Trophoblast cell (in vitro differentiated cells and primary cell): Measurements from ENCODE around the gene DIMT1.

Source experiments
- DNase-seq, 2 donors: peaks; one replicate each; pipeline ENCODE4 v3.0.0-alpha.2; 2016
- H2AFZ ChIP-seq: 2 replicates; pipeline ENCODE4 v1.6.1; 2013; ENCODE audit warnings: low read length, moderate library complexity, mild to moderate bottlenecking; ENCODE audit not compliant: insufficient read depth, poor library complexity
- H2AK5ac ChIP-seq: 2 replicates; pipeline ENCODE4 v1.6.1; 2013; ENCODE audit warnings: mild to moderate bottlenecking, low read length
- H2BK120ac ChIP-seq: 2 replicates; pipeline ENCODE4 v1.6.1; 2013; ENCODE audit warnings: low read length, mild to moderate bottlenecking, moderate library complexity; ENCODE audit not compliant: insufficient read depth, poor library complexity
- H2BK12ac ChIP-seq: 2 replicates; pipeline ENCODE4 v1.6.1; 2013; ENCODE audit warnings: mild to moderate bottlenecking, low read length, moderate library complexity
- H2BK5ac ChIP-seq: 2 replicates; pipeline ENCODE4 v1.6.1; 2013; ENCODE audit warnings: low read length, low read depth, moderate library complexity, mild to moderate bottlenecking; ENCODE audit not compliant: poor library complexity
- H3K14ac ChIP-seq: 2 replicates; pipeline ENCODE4 v1.6.1; 2013; ENCODE audit warnings: mild to moderate bottlenecking, low read length
- H3K18ac ChIP-seq: 2 replicates; pipeline ENCODE4 v1.6.1; 2013; ENCODE audit warnings: mild to moderate bottlenecking, low read length
- H3K23ac ChIP-seq: 2 replicates; pipeline ENCODE4 v1.6.1; 2013; ENCODE audit warnings: low read length
- H3K27ac ChIP-seq: 2 replicates; pipeline ENCODE4 v1.5.1; 2013; ENCODE audit warnings: low read depth, mild to moderate bottlenecking, inconsistent platforms, low read length, moderate library complexity
- H3K27me3 ChIP-seq: 2 replicates; pipeline ENCODE4 v1.6.1; 2013; ENCODE audit warnings: inconsistent platforms, mild to moderate bottlenecking, low read length, moderate library complexity; ENCODE audit not compliant: insufficient read depth
- H3K36me3 ChIP-seq, 2 experiments: 1 replicate in 1 of 2; 2 replicates in 1 of 2; pipeline ENCODE4 v1.6.1; 2013; ENCODE audit warnings: low read length in 2 of 2, mild to moderate bottlenecking in 2 of 2, moderate library complexity in 1 of 2; ENCODE audit not compliant: insufficient read depth in 2 of 2, control insufficient read depth in 1 of 2
- H3K4ac ChIP-seq: 2 replicates; pipeline ENCODE4 v1.6.1; 2013; ENCODE audit warnings: low read depth, mild to moderate bottlenecking, low read length, moderate library complexity
- H3K4me1 ChIP-seq, 2 experiments: 1 replicate in 1 of 2; 2 replicates in 1 of 2; pipeline ENCODE4 v1.6.1; 2013; ENCODE audit warnings: low read length in 2 of 2, mild to moderate bottlenecking in 2 of 2, moderate library complexity in 1 of 2; ENCODE audit not compliant: insufficient read depth in 2 of 2, control insufficient read depth in 1 of 2
- H3K4me2 ChIP-seq: 2 replicates; pipeline ENCODE4 v1.6.1; 2013; ENCODE audit warnings: inconsistent platforms, mild to moderate bottlenecking, low read length, moderate library complexity
- H3K4me3 ChIP-seq: 2 replicates; pipeline ENCODE4 v1.5.1; 2013; ENCODE audit warnings: mild to moderate bottlenecking, low read depth, low read length, inconsistent platforms
- H3K79me1 ChIP-seq: one replicate; pipeline ENCODE4 v1.6.1; 2013; ENCODE audit warnings: low read length
- H3K79me2 ChIP-seq: 2 replicates; pipeline ENCODE4 v1.6.1; 2013; ENCODE audit warnings: low read length, mild to moderate bottlenecking; ENCODE audit not compliant: control insufficient read depth, insufficient read depth, poor library complexity
- H3K9ac ChIP-seq: 2 replicates; pipeline ENCODE4 v1.6.1; 2013; ENCODE audit warnings: mild to moderate bottlenecking, low read length
- H3K9me3 ChIP-seq: 2 replicates; pipeline ENCODE4 v1.6.1; 2013; ENCODE audit warnings: low read depth, mild to moderate bottlenecking, control low read depth, inconsistent platforms, low read length; ENCODE audit not compliant: insufficient read depth
- H4K12ac ChIP-seq: 2 replicates; pipeline ENCODE4 v1.6.1; 2013; ENCODE audit warnings: low read depth, mild to moderate bottlenecking, low read length, moderate library complexity
- H4K8ac ChIP-seq: 2 replicates; pipeline ENCODE4 v1.6.1; 2013; ENCODE audit warnings: low read depth, mild to moderate bottlenecking, low read length, moderate library complexity
- H4K91ac ChIP-seq: one replicate; pipeline ENCODE4 v1.6.1; 2013; ENCODE audit warnings: low read depth, mild to moderate bottlenecking, low read length, moderate library complexity
- WGBS: extraction: QIAGEN DNeasy Blood & Tissue Kit; methylation state at CpG from one replicate; pipeline ENCODE4 v1.1.7; 2013; ENCODE audit warnings: missing lambda C conversion rate; ENCODE audit not compliant: insufficient read length, insufficient coverage; ENCODE audit errors: extremely low coverage; 5-methylcytosine and 5-hydroxymethylcytosine counted together

The DIMT1 gene

GRCh38 chr5:62347928-62348327, 55.8 kb downstream of the DIMT1 start:
- H3K9me3 ChIP-seq: no peaks in the 10 kb centered on the region
- H3K4me1 ChIP-seq: no peaks in the 10 kb centered on the region
- no peak overlapping the region for H4K8ac ChIP-seq
- no peak overlapping the region for H2AFZ ChIP-seq
- H3K9ac ChIP-seq: no peak overlapping the region
- no peak overlapping the region for H3K4me2 ChIP-seq
- H2BK120ac ChIP-seq: no peak overlapping the region
- no peak overlapping the region for H2BK5ac ChIP-seq
- no peaks in the 10 kb centered on the region for H3K79me1 ChIP-seq
- no peak overlapping the region for H2BK12ac ChIP-seq
- no peak overlapping the region for H3K4ac ChIP-seq
- no peaks in the 10 kb centered on the region for H3K27me3 ChIP-seq
- no peak overlapping the region for H3K27ac ChIP-seq
- no peak overlapping the region for H3K18ac ChIP-seq
- no peak overlapping the region for H2AK5ac ChIP-seq
- no peak overlapping the region for H3K14ac ChIP-seq
- no peak overlapping the region for H3K23ac ChIP-seq
- no peak overlapping the region for H4K12ac ChIP-seq
- no CpG with 5 or more reads among the region's 1 CpG for WGBS
- H3K4me3 ChIP-seq: no peak overlapping the region
- no peak for DNase-seq
- no peak overlapping the region for H4K91ac ChIP-seq
- H3K36me3 ChIP-seq: peaks cover 11 to 12% of the 10 kb centered on the region in 2 experiments
- no peaks in the 10 kb centered on the region for H3K79me2 ChIP-seq

DNA sequence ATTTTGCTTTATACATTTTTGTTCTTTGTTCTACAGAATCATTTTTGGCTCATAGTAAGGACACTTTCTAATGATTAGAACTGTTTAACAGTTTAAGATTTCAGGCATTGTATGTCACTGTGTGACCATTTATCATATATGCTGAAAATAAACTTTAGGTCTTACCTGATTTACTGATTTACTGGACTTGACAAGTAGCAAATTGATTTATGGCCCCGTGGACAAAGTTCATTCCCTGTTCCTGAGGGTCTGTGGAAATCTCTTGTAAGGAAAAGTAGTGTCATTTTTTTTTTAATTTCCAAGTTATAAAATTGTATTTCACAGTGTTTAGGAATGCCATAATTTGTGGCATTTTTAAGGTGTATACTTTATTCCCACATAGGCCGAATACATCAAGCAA, 57.0 kb downstream of the DIMT1 start:
- H2AFZ ChIP-seq: no peak overlapping the region
- no peak overlapping the region for H3K23ac ChIP-seq
- H3K27ac ChIP-seq: no peak overlapping the region
- H3K79me1 ChIP-seq: no peaks in the 10 kb centered on the region
- H3K18ac ChIP-seq: no peak overlapping the region
- H3K4me2 ChIP-seq: no peak overlapping the region
- H3K4me1 ChIP-seq: no peaks in the 10 kb centered on the region
- H3K27me3 ChIP-seq: no peaks in the 10 kb centered on the region
- H2BK5ac ChIP-seq: no peak overlapping the region
- H3K14ac ChIP-seq: no peak overlapping the region
- no peak overlapping the region for H2BK120ac ChIP-seq
- no peaks in the 10 kb centered on the region for H3K79me2 ChIP-seq
- WGBS: no CpG with 5 or more reads among the region's 2 CpGs
- H4K12ac ChIP-seq: no peak overlapping the region
- no peak overlapping the region for H3K9ac ChIP-seq
- no peaks in the 10 kb centered on the region for H3K9me3 ChIP-seq
- no peak for DNase-seq
- no peak overlapping the region for H3K4ac ChIP-seq
- H3K4me3 ChIP-seq: no peak overlapping the region
- H3K36me3 ChIP-seq: peaks cover 8 to 9% of the 10 kb centered on the region in 2 experiments
- H4K8ac ChIP-seq: no peak overlapping the region
- H2AK5ac ChIP-seq: no peak overlapping the region
- H4K91ac ChIP-seq: no peak overlapping the region
- no peak overlapping the region for H2BK12ac ChIP-seq

- Histone ChIP-seq H2BK12ac (no peak overlapping the region), H4K8ac (no peak overlapping the region), H2AK5ac (no peak overlapping the region), H3K79me2 (no peaks in the 10 kb centered on the region), H3K14ac (no peak overlapping the region), H3K9me3 (no peaks in the 10 kb centered on the region), H2AFZ (no peak overlapping the region), H3K4me3 (no peak overlapping the region), H3K4me1 (no peaks in the 10 kb centered on the region), H3K4me2 (no peak overlapping the region), H2BK120ac (no peak overlapping the region), H3K4ac (peak overlapping the region; percentile 33), H4K91ac (no peak overlapping the region), H3K23ac (no peak overlapping the region), H3K27ac (no peak overlapping the region), H4K12ac (no peak overlapping the region), H3K18ac (no peak overlapping the region), H2BK5ac (no peak overlapping the region), H3K36me3 (peaks cover 0 to 2% of the 10 kb centered on the region in 2 experiments), H3K27me3 (no peaks in the 10 kb centered on the region), H3K9ac (no peak overlapping the region), H3K79me1 (no peaks in the 10 kb centered on the region)
- no peak for DNase-seq
- whole genome bisulfite sequencing: no CpG with 5 or more reads among the region's 1 CpG
Measured at GRCh38 chr5:62343428-62343827, 60.3 kb downstream of the DIMT1 start.

- no peak overlapping the region for H4K12ac ChIP-seq
- H3K14ac ChIP-seq: no peak overlapping the region
- no peaks in the 10 kb centered on the region for H3K4me1 ChIP-seq
- H3K18ac ChIP-seq: no peak overlapping the region
- H2AFZ ChIP-seq: no peak overlapping the region
- no peak overlapping the region for H2BK12ac ChIP-seq
- no peaks in the 10 kb centered on the region for H3K9me3 ChIP-seq
- peak overlapping the region; percentile 30 for H3K4ac ChIP-seq
- DNase-seq: no peak
- H3K27ac ChIP-seq: no peak overlapping the region
- no peak overlapping the region for H2BK120ac ChIP-seq
- no peak overlapping the region for H2BK5ac ChIP-seq
- H2AK5ac ChIP-seq: no peak overlapping the region
- H4K8ac ChIP-seq: no peak overlapping the region
- H3K36me3 ChIP-seq: peaks cover 0 to 2% of the 10 kb centered on the region in 2 experiments
- no peak overlapping the region for H3K23ac ChIP-seq
- no peaks in the 10 kb centered on the region for H3K79me2 ChIP-seq
- H3K4me3 ChIP-seq: no peak overlapping the region
- H3K4me2 ChIP-seq: no peak overlapping the region
- WGBS: no CpG with 5 or more reads among the region's 2 CpGs
- no peak overlapping the region for H3K9ac ChIP-seq
- no peaks in the 10 kb centered on the region for H3K27me3 ChIP-seq
- no peaks in the 10 kb centered on the region for H3K79me1 ChIP-seq
- H4K91ac ChIP-seq: no peak overlapping the region
Measured at GRCh38 chr5:62342476-62342837, 61.2 kb downstream of the DIMT1 start.
